ENCODE measurements around the gene CFAP77. TPM values are rescaled to one million over a fixed set of nuclear protein-coding genes. Genes with fewer than 3 reads are reported as not detected.

Gene CFAP77
- total and polyA plus RNA-seq, 9 of the 15 experiments (the other 6 are each of a cell fraction or from before 2014, with no cell fraction given) = not detected

GRCh38 chr9:132465131-132465635, 55.2 kb downstream of the CFAP77 start:
- no peak for DNase-seq (ENCODE audit: extremely low read depth in 1 of 4, low spot score in 3 of 4)
- ChIA-PET POLR2A (no interaction called here), CTCF (ENCODE audit: low intra/inter-chr PET ratio) (no interaction called here)
- TF ChIP-seq ZNF146 (CRISPR knock-in tag; IDR thresholded peaks at IDR 0.05; ENCODE audit: unreplicated experiment) = peak; percentile 60
- TF ChIP-seq IFI16 (CRISPR knock-in tag; IDR thresholded peaks at IDR 0.05) = no peak
- H3K9me1 ChIP-seq (ENCODE audit: control insufficient read depth, insufficient read depth, low read length) = no peaks in the 10 kb centered on the region
- no peaks in the 10 kb centered on the region for H3K4me1 ChIP-seq (replicated peaks in 1 of 2; ENCODE audit: control insufficient read depth in 2 of 2, insufficient read depth in 2 of 2, low read length in 2 of 2)
- H3K9me3 ChIP-seq (replicated peaks; ENCODE audit: control insufficient read depth, insufficient read depth, low read depth, low read length) = no peaks in the 10 kb centered on the region
- 0% methylated on average over 5 of the region's 5 CpGs for WGBS (ENCODE audit: insufficient coverage, low coverage, missing lambda C conversion rate)
- 0 out of 2 replicates have a peak, but pooled peaks cover 12% of the 10 kb centered on the region for H4K20me1 ChIP-seq (replicated peaks; ENCODE audit: control insufficient read depth, insufficient read depth, low read length)
- no peaks in the 10 kb centered on the region for H3K36me3 ChIP-seq (ENCODE audit: control insufficient read depth, insufficient read depth, low read length)
- no peaks in the 10 kb centered on the region for H3K79me2 ChIP-seq (ENCODE audit: control insufficient read depth, insufficient read depth, low read length)
- no peak overlapping the region for H2AFZ ChIP-seq (ENCODE audit: low read depth, low read length)
- H3K9ac ChIP-seq (ENCODE audit: insufficient read depth in 1 of 2, low read depth in 2 of 2, low read length in 2 of 2) = no peak overlapping the region
- H3K27me3 ChIP-seq (ENCODE audit: control insufficient read depth in 2 of 2, insufficient read depth in 2 of 2, low read length in 2 of 2) = peaks cover 48 to 65% of the 10 kb centered on the region in 2 experiments
- no peak for ATAC-seq
- intact Hi-C loops (cut with micrococcal nuclease) = no loop called here
- no peak overlapping the region for H3K4me3 ChIP-seq
- no peak overlapping the region for H3K27ac ChIP-seq (ENCODE audit: extremely low read depth, low read depth, low read length)
- FAIRE-seq = no peak
- in situ Hi-C loops (cut with MboI) = no loop called here
- no TSS peak for BruUV-seq (replicated peaks)
- H3K4me2 ChIP-seq (ENCODE audit: insufficient read depth, low read length) = no peak overlapping the region

GRCh38 chr9:132472199-132472598, 62.2 kb downstream of the CFAP77 start:
- H3K4me3 ChIP-seq = no peak overlapping the region
- ChIA-PET CTCF (ENCODE audit: low intra/inter-chr PET ratio) (no interaction called here), POLR2A (no interaction called here)
- no peak overlapping the region for H3K27ac ChIP-seq (ENCODE audit: extremely low read depth, low read depth, low read length)
- H4K20me1 ChIP-seq (replicated peaks; ENCODE audit: control insufficient read depth, insufficient read depth, low read length) = 0 out of 2 replicates have a peak, but pooled peaks cover 5% of the 10 kb centered on the region
- WGBS (ENCODE audit: insufficient coverage, low coverage, missing lambda C conversion rate) = 0% methylated on average over 4 of the region's 4 CpGs
- no peak overlapping the region for H2AFZ ChIP-seq (ENCODE audit: low read depth, low read length)
- BruUV-seq (replicated peaks) = no TSS peak
- no peaks in the 10 kb centered on the region for H3K36me3 ChIP-seq (ENCODE audit: control insufficient read depth, insufficient read depth, low read length)
- H3K4me2 ChIP-seq (ENCODE audit: insufficient read depth, low read length) = no peak overlapping the region
- no peaks in the 10 kb centered on the region for H3K4me1 ChIP-seq (replicated peaks in 1 of 2; ENCODE audit: control insufficient read depth in 2 of 2, insufficient read depth in 2 of 2, low read length in 2 of 2)
- no peak overlapping the region for H3K9ac ChIP-seq (ENCODE audit: insufficient read depth in 1 of 2, low read depth in 2 of 2, low read length in 2 of 2)
- in situ Hi-C loops (cut with MboI) = no loop called here
- no peaks in the 10 kb centered on the region for H3K9me1 ChIP-seq (ENCODE audit: control insufficient read depth, insufficient read depth, low read length)
- H3K79me2 ChIP-seq (ENCODE audit: control insufficient read depth, insufficient read depth, low read length) = no peaks in the 10 kb centered on the region
- peaks cover 38 to 70% of the 10 kb centered on the region in 2 experiments for H3K27me3 ChIP-seq (ENCODE audit: control insufficient read depth in 2 of 2, insufficient read depth in 2 of 2, low read length in 2 of 2)
- intact Hi-C loops (cut with micrococcal nuclease) = no loop called here
- FAIRE-seq (no peak), DNase-seq (ENCODE audit: extremely low read depth in 1 of 4, low spot score in 3 of 4) (no peak), ATAC-seq (no peak)
- H3K9me3 ChIP-seq (replicated peaks; ENCODE audit: control insufficient read depth, insufficient read depth, low read depth, low read length) = no peaks in the 10 kb centered on the region
- TF ChIP-seq TFE3 (CRISPR knock-in tag; IDR thresholded peaks at IDR 0.05) (peak; percentile 63), FOXA3 (CRISPR knock-in tag; conservative IDR thresholded peaks at IDR 0.05 in 1 of 2, IDR thresholded peaks at IDR 0.05 in 1 of 2) (no peak), ZBTB1 (CRISPR knock-in tag; IDR thresholded peaks at IDR 0.05; ENCODE audit: borderline replicate concordance, low read depth) (no peak)

Measured in K562 (cell line).